HG03097 (cell line): ENCODE results near the gene DCUN1D3.
"Not testable (repeated sequence)": the region's sequence is repeated elsewhere in the genome, so short reads cannot be mapped to it uniquely, and the experiment has no call there.

Source experiments
- ATAC-seq: cut with Tn5 transposase; IDR thresholded peaks from one replicate; pipeline ENCODE4 v1.9.1; 2021; ENCODE audit not compliant: unreplicated experiment, low FRiP score

The DCUN1D3 gene, protein sequence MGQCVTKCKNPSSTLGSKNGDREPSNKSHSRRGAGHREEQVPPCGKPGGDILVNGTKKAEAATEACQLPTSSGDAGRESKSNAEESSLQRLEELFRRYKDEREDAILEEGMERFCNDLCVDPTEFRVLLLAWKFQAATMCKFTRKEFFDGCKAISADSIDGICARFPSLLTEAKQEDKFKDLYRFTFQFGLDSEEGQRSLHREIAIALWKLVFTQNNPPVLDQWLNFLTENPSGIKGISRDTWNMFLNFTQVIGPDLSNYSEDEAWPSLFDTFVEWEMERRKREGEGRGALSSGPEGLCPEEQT

DNA sequence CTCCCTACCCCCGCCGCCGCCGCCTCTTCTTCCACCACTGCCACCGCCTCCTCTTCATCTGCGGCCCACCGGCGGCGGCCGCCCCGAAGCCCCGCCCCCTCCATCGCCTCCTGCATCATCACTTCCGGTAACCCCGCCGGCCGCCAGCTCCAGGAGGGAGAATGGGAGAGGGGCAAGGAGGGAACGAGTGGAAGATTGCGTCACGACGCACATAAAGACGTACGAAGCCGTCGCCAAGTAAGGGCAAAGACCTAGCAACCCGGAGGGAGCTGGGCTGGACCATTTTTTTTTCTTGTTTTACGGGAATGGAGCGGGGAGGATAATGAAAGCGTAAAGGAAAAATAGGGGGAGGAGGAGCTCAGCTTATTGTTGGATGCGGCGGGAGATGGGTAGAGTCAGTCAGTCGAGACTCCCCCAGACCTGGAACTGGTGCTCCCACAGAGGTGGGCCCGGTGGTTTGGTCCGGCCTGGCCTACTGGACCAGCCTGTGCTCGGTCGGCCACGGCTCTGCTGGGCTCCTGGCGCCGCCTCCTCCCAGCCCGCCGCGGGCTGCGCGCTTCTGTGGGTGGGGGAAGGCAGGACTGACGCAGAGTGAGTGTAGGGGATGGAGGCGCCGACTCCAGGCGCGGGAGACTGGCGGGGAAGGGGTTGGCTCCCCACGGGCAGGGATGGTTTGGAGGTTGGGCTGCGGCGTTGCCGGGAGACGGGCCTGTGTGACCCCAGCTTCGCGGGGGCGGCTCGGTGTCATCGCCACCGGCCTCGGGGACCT is at the start of gene DCUN1D3, which contains the start of gene LYRM1:
TSS of gene DCUN1D3 (minus strand) at position 60 of the 769 bp plus-strand sequence. CDS start 37,820 bp downstream, outside the sequence.
TSS of gene LYRM1 (plus strand) at position 473 of the 769 bp plus-strand sequence. CDS start 14,785 bp downstream, outside the sequence.
- peak; percentile 56 for ATAC-seq

DNA sequence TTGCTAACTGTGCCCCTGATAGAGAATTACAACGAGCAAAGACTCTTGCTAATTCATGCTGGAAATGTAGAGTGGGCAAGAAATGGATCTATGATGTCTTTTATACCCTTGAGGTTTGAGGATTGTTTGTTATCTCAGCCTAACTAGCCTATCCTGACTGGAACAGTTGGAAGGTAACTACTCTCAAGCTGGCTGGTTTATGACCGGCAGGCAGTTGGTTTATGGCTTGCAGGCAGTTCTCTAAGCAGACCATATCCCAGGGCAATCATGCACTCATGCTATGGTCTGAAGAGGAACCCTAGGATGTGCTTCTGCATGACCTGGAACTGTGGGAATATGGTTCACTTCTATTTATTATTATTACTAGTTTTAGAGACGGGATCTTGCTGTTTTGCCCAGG is 49.5 kb upstream of the DCUN1D3 start:
- ATAC-seq, result no peak

DNA sequence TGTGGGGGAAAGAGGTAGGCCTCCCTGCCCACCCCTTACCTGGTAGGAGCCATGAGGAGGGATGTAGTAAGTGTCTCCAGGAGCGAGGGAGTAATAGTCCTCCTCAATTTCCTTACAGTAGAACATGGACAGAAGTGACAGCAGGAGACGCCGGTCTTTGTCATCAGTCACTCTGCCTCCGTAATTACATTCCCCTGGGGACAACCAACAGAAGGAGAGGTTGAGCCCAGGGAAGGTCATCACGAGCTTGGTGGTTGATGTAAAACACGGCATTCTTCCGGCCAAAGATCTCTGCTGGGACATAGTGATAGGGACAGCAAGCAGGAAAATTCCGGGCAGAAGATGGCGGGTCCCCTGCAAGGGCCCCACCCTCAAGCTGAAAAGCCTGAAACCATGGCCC is 48.3 kb upstream of the DCUN1D3 start:
- ATAC-seq, result no peak

DNA sequence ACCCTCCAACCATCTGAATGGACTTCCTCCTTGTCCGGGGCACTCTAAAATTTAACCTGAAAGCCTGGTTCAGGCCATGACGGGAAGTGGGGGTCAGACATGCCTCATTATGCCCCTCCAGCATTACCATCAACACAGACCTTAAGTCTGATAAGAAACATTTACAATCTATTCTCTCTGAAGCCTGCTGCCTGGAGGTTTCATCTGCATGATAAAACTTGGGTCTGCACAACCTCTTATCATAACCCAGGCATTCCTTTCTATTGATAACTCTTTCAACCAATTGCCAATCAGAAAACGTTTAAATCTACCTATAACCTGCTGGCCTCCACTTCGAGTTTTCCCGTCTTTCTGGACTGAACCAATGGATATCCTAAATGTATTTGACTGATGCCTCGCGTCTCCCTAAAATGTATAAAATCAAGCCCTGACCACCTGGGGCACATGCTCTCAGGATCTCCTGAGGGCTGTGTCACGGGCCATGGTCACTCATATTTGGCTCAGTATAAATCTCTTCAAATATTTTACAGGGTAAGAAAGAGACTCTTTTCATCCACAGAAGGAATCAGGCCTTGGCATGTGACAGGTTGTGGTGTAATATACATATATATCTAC is 46.0 kb upstream of the DCUN1D3 start:
- no peak for ATAC-seq

DNA sequence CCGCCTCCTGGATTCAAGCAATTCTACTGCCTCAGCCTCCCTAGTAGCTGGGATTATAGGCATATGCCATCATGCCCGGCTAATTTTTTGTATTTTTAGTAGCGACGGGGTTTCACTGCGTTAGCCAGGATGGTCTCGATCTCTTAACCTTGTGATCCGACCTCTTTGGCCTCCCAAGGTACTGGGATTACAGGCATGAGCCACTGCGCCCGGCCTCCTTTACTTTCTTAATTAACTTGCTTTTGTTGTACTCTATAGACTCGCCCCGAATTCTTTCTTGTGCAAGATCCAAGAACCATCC is 45.4 kb upstream of the DCUN1D3 start:
- ATAC-seq, result not testable (repeated sequence)

DNA sequence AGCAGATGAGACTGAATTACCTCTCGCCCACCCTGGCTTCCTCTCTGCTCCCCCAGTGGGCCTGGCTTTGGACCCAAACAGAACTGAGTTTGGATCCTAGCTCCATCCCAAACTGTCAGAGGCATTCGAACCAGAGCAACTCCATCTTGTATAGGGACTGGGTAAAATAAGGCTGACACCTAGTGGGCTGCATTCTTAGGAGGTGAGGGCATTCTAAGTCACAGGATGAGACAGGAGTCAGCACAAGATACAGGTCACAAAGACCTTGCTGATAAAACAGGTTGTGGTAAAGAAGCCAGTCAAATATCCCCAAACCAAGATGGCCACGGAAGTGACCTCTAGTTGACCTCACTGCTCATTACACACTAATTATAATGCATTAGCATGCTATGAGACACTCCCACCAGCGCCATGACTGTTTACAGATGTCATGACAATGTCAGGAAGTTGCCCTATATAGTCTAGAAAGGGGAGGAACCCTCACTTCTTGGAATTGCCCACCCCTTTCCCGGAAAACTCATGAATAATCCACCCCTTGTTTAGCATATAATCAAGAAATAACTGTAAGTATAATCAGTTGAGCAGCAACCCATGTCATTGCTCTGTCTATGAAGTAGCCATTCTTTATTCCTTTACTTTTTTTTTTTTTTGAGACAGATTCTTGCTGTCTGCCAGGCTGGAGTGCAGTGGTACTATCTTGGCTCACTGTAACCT is 44.9 kb upstream of the DCUN1D3 start:
- no peak for ATAC-seq

DNA sequence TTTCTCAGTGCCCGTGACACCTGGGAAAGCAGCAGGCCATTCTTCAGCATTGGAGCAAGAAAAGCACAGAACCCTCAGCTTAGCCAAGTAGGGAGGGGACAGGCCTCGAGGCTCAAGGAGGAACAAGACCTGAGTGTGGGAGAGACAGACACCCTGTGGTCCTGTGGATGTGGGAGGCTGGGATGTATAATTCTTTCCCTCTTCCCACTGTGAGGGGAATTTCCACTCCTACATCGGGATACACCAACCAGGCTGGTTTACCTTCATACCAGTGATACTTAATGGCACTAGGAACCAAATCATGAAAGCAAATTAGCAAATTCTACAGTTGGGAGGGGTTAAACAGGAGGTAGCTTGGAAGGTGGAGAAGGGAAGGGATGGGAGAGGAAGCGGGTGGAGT is 42.1 kb upstream of the DCUN1D3 start:
- no peak for ATAC-seq

DNA sequence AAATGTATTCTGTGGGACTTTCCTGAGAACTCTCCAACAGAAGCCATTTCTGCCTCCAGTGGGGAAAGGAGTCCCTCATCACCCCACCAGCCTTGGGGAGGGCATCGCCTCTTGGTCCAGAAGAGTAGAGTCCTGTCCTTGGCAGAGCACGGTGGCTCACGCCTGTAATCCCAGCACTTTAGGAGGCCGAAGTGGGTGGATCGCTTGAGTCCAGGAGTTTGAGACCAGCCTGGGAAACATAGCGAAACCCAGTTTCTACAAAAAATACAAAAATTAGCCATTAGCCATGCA is 41.4 kb upstream of the DCUN1D3 start:
- no peak for ATAC-seq

DNA sequence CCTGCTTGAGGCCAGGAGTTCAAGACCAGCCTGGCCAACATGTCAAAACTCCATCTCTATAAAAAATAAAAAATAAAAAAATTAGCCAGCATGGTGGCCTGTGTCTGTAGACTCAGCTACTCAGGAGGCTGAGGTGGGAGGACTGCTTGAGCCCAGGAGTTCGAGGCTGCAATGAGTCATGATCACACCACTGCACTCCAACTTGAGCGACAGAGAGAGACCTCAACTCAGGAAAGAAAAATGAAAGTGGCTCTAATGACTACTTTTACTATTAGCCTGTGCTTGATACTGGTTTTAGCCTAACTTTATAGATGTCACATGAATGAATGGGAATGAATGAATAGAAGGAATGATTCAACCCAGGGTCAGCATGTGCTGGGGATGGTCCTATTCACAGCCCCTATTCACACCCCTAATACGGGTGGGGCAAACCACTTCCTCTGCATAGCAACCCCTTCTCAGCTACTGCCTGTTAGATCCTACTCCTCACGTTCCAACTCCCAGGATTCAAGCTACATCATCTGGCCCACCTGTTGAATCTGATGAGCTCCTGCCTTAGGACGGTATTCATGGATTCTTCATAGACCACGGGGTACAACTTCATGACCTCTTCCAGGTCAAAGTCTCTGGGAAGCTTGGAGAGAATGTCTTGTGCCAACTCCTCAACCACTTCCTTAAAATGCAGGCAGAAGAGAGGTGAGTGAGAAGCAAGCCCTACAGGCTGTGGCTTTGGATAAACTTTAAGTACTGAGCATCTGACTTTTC is 40.9 kb upstream of the DCUN1D3 start:
- no peak for ATAC-seq

DNA sequence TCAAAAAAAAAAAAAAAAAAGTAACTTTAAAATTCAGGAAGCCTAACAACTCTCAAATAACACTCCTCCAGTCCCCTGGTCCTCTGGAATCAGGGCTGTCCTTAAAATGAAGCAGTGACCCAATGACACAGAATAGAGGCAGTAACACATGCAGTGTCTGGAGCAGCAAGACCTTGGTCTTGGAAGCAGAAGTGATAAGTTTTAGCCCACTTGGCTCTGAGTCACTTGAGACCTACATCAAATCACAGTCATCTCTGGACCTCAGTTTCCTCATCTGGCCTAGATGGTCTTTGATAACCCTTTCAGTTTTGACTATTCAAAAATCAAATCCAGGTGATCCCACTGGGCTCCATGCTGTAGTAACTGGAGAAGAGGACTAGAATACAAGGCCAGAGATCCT is 39.5 kb upstream of the DCUN1D3 start:
- no peak for ATAC-seq

DNA sequence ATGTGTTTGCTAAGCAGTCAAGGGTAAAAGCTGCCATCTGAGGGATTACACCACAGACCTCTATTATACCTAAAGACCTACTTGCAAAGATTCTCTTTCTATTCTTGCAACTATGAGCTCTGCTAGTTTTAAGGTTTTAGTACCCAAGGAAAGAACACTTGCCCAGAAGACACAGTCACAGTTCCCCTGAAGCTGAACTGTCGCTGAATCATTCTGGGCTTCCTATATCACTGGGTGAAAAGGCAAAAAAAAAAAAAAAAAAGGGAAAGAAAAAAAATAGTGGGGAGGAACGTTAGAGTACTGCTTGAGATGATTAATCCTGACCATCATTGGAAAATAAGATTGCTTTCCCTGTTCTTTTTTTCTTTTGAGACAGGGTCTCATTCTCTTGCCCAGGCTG is 38.3 kb upstream of the DCUN1D3 start:
- ATAC-seq, result no peak

DNA sequence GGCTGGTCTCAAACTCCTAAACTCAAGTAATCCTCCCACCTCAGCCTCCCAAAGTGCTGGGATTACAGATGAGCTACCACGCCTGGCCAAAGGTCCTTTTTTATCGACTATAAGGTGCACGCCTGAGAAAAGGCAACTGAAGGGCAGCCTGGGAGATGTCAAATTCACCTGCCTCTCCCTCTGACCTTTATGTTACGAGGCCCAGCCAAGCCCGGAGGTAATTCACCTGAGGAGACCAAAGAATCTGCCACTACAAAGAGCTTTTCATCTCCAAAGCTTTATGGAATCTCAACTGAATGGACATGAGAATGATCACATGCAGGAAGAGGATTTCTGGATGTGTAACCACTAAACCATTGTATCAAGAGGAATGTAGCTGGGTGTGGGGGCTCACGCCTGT is 37.6 kb upstream of the DCUN1D3 start:
- ATAC-seq, result no peak

DNA sequence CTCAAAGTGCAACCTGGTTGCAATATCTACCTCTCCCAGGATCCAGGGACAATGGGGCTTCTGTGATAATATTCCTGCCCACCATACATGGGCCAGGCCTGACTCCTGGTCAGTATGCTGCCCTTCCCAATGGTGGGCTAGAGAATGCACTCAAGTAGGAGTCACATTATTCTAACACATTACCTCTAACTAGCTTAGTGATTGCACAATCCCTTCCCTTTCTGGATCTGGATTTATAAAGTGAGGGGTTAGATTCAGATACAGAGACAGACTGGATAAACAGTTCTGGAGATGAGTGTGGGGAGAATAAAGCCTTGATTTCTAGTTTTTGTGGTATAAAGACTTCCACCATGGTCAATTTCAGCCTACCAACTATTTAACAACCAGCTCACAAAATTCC is 33.4 kb upstream of the DCUN1D3 start:
- no peak for ATAC-seq

DNA sequence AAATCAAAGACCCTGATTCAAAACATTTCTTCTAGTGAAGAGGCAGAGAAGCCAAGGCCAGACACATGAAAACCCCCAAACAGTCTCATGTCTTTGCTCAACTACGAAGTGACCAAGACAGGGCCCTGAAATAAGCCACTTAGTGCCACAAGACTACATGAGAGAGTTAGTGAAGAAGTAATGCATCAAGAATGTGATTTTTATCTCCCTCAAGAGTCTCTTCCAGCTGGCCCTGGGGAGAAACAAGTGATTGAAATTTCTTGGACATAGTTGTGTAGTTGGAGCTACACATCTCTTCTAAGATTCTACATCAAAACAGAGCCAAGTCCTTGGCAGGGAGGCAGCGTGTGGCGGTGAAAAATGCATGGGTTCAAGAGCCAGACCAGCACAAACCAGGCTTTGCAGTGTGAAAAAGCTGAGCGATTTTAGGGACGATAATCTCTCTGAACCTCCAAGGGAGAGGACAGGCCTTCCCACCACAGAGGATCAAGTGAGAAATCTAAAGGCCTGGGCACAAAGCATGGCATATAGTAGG is 31.0 kb upstream of the DCUN1D3 start:
- no peak for ATAC-seq

DNA sequence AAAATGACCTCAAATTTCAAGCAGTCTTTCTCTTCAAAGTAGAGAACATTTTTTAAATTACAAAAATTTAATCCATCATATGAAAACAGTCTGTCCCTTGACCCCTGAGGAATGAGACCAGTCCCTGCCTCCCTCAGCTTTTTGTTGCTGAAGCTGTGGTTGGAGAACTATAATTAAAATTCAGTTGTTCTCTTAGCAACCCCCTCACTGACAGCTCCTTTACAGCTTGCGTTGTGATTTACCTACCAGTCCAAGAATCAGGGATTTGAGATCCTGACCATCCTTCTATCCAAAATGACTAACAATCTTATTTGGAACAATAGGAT is 30.2 kb upstream of the DCUN1D3 start:
- no peak for ATAC-seq

DNA sequence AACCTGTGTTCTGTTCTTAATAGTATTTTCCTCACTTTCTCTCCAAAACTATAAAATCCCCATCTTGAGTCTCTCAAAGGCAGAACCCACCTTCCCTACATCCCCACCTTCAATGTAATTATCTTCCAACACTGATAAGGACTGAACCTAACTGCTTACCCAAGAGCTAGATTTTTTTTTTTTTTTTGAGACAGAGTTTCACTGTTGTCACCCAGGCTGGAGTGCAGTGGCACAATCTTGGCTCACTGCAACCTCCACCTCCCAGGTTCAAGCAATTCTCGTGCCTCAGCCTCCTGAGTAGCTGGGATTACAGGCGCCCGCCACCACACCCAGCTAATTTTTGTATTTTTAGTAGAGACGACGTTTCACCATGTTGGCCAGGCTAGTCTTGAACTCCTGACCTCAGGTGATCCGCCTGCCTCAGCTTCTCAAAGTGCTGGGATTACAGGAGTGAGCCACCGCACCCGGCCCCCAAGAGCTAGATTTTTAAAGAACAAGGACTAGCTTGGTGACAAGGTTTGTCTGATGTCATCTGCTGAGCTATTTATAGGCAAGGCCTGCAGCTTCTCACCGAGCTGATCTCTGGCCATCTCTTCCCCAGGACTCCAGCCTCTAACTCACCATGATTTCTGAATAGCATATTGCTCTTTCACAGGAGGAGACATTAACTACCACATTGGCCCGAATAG is 29.7 kb upstream of the DCUN1D3 start:
- not testable (repeated sequence) for ATAC-seq

DNA sequence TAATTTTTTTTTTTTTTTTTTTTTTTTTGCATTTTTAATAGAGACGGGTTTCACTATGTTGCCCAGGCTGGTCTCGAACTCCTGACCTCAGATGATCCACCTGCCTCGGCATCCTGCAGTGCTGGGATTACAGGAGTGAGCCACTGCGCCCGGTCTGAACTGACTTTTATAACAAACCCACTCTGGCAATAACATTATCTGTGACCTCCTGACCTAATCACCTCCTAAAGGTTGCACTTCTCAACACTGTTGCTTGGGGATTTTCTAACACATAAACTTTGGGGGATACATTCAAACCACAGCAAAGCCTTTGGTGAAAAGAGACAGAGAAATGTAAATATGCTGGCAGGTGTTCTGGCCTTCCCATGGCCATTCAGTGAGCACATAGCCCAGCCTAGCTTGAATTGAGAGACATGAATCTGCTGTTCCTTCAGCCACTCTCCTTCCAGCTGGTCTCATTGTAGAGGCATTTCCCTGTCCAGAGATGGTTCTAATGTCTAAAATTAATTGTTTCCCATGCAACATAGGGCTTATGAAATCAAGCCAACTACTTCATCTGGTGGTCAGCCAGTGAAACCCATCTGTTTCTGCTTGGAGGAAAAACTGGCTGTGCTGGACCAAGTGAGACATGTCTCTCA is 28.7 kb upstream of the DCUN1D3 start:
- ATAC-seq, result no peak

DNA sequence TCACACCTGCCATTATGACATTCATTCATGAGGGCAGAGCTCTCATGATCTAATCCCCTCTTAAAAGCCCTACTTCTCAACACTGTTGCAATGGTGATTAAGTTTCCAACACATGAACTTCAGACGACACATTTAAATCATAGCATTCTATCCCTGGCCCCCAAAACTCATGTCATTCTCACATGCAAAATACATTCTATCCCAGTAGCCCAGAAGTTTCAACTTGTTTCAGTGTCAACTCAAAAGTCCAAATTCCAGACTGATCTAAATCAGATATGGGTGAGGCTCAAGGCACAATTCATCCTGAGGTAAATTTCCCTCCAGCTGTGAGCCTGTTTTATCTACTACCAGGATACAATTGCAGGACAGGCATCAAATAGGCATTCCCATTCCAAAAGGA is 25.6 kb upstream of the DCUN1D3 start:
- no peak for ATAC-seq

DNA sequence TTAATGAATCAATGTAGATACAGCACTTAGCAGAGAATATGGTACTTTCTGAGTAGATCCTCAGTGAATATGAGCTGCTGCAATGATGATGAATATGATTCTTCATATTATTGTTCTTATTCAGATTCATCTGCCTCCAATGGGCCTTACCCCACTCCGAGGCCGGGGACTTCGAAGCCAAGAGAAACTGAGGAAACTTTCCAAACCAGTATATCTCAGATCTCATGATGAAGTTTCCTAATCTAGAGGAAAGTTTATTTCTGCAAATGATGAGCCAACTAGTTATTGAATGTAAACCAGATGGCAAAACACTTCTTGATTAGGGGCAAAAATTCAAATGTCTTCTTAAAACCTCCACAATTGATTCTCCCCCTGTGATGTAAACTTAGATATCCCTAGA is 23.7 kb upstream of the DCUN1D3 start:
- no peak for ATAC-seq
